ENCODE data around the gene EGFR. TPM values are rescaled to one million over a fixed set of nuclear protein-coding genes. Genes with fewer than 3 reads are reported as not detected.

The EGFR gene
- polyA plus RNA-seq, 1 of the 3 experiments (the other 2 are of a cell fraction): 37.6 TPM

DNA sequence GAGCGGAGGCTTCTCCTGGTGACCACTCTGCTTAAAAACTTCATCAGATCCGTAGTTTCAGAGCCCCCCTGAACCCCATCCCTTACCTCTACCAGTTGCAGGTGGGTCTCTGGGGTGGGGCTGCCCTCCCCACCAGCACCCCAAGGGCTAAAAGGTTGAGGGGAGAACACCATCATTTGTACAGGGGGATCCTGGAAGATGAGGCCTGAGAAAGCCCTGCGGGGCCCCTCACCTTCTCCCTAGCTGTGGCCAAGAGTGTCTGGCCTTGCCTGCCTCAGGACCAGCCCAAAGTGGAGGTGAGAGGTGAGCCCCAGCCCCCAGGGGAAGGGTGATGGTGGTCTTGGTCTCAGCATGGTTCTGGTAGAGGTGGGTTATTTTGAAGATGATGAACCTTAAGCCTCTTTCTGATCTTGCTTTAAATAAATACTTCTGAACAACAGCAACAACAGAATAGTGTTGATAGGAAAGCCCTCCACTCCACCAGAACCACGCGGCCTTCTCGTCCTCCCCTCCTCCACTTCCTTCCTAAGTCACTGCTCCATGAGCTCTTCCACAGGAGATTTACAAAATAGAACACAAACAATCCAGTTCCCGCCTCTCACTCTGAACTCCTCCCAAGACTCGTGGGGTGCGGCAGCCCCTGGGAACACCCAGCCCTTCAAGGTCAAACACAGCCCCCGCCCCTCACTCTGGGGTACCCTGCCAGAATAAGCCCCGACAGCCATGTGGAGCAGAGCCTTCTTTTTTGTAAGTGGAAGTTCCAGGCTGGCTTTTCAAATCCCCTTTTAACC, 169.1 kb downstream of the EGFR start:
- no peak overlapping the region for H2AFZ ChIP-seq (ENCODE audit: low read depth)
- no peak for DNase-seq
- H3K27me3 ChIP-seq (ENCODE audit: insufficient read depth): no peaks in the 10 kb centered on the region
- CTCF ChIA-PET: interaction anchor here (1.3 to 3.0 kb wide), 3 partner anchors 24 to 399 kb away, joined by 3 to 11 read pairs (median 6); no protein-coding TSS in a partner anchor
- no peak overlapping the region for H3K27ac ChIP-seq (ENCODE audit: low read depth in 2 of 2, low read length in 1 of 2)
- POLR2A ChIA-PET: no interaction called here
- H3K9me2 ChIP-seq: no peaks in the 10 kb centered on the region
- peaks cover 59% of the 10 kb centered on the region for H3F3A ChIP-seq (replicated peaks; ENCODE audit: insufficient read depth)
- TF ChIP-seq TAF1 (IDR thresholded peaks at IDR 0.05; ENCODE audit: borderline replicate concordance, low read depth, low read length): no peak
- TF ChIP-seq, protein P1, sequence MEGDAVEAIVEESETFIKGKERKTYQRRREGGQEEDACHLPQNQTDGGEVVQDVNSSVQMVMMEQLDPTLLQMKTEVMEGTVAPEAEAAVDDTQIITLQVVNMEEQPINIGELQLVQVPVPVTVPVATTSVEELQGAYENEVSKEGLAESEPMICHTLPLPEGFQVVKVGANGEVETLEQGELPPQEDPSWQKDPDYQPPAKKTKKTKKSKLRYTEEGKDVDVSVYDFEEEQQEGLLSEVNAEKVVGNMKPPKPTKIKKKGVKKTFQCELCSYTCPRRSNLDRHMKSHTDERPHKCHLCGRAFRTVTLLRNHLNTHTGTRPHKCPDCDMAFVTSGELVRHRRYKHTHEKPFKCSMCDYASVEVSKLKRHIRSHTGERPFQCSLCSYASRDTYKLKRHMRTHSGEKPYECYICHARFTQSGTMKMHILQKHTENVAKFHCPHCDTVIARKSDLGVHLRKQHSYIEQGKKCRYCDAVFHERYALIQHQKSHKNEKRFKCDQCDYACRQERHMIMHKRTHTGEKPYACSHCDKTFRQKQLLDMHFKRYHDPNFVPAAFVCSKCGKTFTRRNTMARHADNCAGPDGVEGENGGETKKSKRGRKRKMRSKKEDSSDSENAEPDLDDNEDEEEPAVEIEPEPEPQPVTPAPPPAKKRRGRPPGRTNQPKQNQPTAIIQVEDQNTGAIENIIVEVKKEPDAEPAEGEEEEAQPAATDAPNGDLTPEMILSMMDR (IDR thresholded peaks at IDR 0.05): no peak
- no peak for TF ChIP-seq SMC3 (IDR thresholded peaks at IDR 0.05; ENCODE audit: low read depth, low read length)
- TF ChIP-seq ELF1 (IDR thresholded peaks at IDR 0.05): no peak
- no peak for TF ChIP-seq REST (IDR thresholded peaks at IDR 0.05; ENCODE audit: low read depth, low read length)
- no peak for TF ChIP-seq IRF3 (IDR thresholded peaks at IDR 0.05; ENCODE audit: low read depth, low read length)
- TF ChIP-seq NFIC (IDR thresholded peaks at IDR 0.05; ENCODE audit: borderline replicate concordance): no peak
- TF ChIP-seq, protein P2, sequence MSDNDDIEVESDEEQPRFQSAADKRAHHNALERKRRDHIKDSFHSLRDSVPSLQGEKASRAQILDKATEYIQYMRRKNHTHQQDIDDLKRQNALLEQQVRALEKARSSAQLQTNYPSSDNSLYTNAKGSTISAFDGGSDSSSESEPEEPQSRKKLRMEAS (IDR thresholded peaks at IDR 0.05; ENCODE audit: low read depth): no peak
- TF ChIP-seq TEAD4 (IDR thresholded peaks at IDR 0.05; ENCODE audit: borderline replicate concordance, insufficient read depth): no peak
- no peak for TF ChIP-seq TCF12 (IDR thresholded peaks at IDR 0.05)
- TF ChIP-seq FOSL2 (IDR thresholded peaks at IDR 0.05; ENCODE audit: borderline replicate concordance, low read depth): no peak
- no peak for TF ChIP-seq RXRA (IDR thresholded peaks at IDR 0.05; ENCODE audit: borderline replicate concordance, low read depth)
- TF ChIP-seq GABPA (IDR thresholded peaks at IDR 0.05; ENCODE audit: low read depth): no peak
- TF ChIP-seq, protein P3, sequence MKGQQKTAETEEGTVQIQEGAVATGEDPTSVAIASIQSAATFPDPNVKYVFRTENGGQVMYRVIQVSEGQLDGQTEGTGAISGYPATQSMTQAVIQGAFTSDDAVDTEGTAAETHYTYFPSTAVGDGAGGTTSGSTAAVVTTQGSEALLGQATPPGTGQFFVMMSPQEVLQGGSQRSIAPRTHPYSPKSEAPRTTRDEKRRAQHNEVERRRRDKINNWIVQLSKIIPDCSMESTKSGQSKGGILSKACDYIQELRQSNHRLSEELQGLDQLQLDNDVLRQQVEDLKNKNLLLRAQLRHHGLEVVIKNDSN (IDR thresholded peaks at IDR 0.05; ENCODE audit: borderline replicate concordance, low read depth): no peak
- TF ChIP-seq POLR2AphosphoS5 (IDR thresholded peaks at IDR 0.05; ENCODE audit: low read depth, low read length): no peak
- no peak for TF ChIP-seq RAD21 (IDR thresholded peaks at IDR 0.05; ENCODE audit: low read length)
- no peak for TF ChIP-seq MXI1 (IDR thresholded peaks at IDR 0.05; ENCODE audit: low read depth, low read length)
- no peak for TF ChIP-seq RFX5 (IDR thresholded peaks at IDR 0.05; ENCODE audit: low read length)
- TF ChIP-seq EZH2phosphoT487 (IDR thresholded peaks at IDR 0.05; ENCODE audit: borderline replicate concordance, low read depth): no peak
- TF ChIP-seq, protein P4, sequence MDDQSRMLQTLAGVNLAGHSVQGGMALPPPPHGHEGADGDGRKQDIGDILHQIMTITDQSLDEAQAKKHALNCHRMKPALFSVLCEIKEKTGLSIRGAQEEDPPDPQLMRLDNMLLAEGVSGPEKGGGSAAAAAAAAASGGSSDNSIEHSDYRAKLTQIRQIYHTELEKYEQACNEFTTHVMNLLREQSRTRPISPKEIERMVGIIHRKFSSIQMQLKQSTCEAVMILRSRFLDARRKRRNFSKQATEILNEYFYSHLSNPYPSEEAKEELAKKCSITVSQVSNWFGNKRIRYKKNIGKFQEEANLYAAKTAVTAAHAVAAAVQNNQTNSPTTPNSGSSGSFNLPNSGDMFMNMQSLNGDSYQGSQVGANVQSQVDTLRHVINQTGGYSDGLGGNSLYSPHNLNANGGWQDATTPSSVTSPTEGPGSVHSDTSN (IDR thresholded peaks at IDR 0.05): no peak
- H3K79me2 ChIP-seq (ENCODE audit: insufficient read depth): no peaks in the 10 kb centered on the region
- H3K36me3 ChIP-seq (replicated peaks in 1 of 2; ENCODE audit: control insufficient read depth in 1 of 2, insufficient read depth in 2 of 2, low read length in 1 of 2): peaks cover 39 to 56% of the 10 kb centered on the region in 2 experiments
- no peaks in the 10 kb centered on the region; the same call in 1 of the 2 replicates for H4K20me1 ChIP-seq (ENCODE audit: insufficient read depth)
- peaks cover 29 to 40% of the 10 kb centered on the region in 2 experiments for H3K4me1 ChIP-seq (ENCODE audit: control insufficient read depth in 1 of 2, insufficient read depth in 2 of 2, low read depth in 1 of 2, low read length in 1 of 2)
- no peaks in the 10 kb centered on the region for H3K9me3 ChIP-seq
- WGBS (ENCODE audit: low lambda C conversion rate): 91% methylated on average over 10 of the region's 11 CpGs
- H3K4me2 ChIP-seq: no peak overlapping the region
- H3K4me3 ChIP-seq (ENCODE audit: low read depth in 2 of 2, low read length in 1 of 2): no peak overlapping the region
- H3K9ac ChIP-seq: no peak overlapping the region

All from SK-N-SH (cell line).